Measurements from ENCODE around the gene TSHZ2.
A peak's percentile ranks its signal among the peaks of the same experiment; 100 is the strongest.

Gene TSHZ2

DNA sequence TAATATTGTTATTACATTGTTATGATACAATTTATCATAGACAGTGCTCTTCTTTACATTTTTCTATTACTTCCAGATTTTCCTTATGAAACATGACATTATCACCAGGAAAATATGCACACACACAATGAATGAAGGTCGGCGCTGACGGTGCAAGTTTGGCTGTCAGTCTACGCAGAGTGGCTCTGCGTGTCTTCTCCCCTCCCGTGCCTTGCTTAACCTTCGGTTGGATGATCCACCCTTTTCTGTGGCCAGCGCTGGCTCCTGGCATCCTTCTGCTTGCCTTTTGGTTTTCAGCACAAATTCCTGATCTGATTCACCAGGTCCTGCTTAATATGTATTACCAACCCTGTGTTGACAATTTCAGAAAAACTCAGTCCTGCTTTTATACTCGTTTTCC, 157.4 kb downstream of the TSHZ2 start:
- DNase-seq (ENCODE audit: low read depth in 2 of 2): no peak

DNA sequence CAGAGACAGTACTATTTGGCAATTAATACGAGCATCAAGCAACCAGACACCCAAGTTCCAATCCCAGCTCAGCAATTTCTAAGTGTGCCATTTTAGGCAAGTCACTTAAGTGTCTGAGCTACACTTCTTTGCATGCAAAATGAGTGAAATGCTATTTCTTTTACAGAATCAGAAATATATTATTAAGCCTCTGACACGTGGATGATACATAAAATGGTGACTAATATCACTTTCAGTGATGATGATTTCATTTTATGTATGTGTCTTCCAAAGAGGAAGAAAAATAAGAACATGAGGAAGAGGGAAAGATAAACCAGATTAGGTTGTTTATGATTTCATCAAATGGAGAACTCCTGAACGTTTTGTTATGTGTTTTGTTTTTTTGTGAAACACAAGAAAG, 158.6 kb downstream of the TSHZ2 start:
- DNase-seq (ENCODE audit: low read depth in 2 of 2): no peak

DNA sequence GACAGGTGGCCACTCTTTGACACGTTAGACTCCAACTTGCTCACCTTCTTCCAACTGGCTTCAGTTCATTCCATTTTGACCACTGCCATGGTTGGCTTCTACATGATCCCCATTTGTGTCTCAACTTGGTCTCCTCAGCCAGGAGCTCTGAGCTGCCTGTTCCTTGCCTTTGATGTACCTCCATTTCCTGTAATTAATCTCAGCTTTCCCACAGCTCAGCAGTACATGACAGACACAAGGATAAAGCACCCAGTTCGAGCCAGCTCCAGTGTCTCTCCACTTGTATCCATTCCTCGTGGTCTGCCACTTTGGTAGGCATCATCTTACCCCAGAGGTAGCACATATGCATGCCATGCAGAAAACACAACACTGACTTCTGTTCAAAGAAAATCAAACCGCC, 161.0 kb downstream of the TSHZ2 start:
- no peak for DNase-seq (ENCODE audit: low read depth in 2 of 2)

DNA sequence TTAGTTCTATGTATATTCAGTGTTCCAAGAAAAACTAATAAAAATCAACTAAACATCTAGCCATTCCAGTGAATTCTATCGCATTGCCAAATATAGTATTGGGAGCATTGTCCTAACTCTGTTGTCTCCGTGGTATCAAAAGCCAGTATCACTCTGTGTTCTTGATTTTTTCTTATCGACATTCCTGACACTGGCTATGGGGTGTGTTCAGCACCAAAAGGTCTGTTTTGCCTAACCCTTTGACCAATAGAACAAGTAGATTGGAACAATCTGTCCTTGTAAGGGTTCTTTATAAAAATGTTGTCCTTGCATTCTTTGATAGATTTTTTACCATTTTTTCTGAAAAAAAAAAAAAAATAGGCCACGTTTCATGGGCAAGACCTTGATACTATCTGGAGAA, 161.5 kb downstream of the TSHZ2 start:
- DNase-seq (ENCODE audit: low read depth in 2 of 2): no peak

DNA sequence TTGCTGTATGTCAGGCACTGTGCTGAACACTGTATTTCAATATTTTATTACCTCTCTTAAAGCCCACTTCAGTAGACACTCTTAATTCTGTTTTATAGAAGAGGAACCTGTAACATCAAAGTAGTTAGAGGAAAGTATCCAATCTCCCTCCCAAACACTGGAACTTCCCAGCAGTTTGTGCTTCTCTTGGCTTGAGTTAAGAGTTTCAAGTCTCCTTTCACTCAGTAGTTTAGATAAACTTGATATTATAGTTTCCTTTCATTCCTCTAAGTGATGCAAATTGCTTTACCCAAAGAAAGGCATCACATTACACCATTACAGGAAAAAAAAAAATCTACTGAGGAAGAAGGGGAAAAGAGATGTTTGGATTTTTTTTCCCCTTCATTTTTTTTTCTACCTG, 164.3 kb downstream of the TSHZ2 start:
- DNase-seq (ENCODE audit: low read depth in 2 of 2): no peak

DNA sequence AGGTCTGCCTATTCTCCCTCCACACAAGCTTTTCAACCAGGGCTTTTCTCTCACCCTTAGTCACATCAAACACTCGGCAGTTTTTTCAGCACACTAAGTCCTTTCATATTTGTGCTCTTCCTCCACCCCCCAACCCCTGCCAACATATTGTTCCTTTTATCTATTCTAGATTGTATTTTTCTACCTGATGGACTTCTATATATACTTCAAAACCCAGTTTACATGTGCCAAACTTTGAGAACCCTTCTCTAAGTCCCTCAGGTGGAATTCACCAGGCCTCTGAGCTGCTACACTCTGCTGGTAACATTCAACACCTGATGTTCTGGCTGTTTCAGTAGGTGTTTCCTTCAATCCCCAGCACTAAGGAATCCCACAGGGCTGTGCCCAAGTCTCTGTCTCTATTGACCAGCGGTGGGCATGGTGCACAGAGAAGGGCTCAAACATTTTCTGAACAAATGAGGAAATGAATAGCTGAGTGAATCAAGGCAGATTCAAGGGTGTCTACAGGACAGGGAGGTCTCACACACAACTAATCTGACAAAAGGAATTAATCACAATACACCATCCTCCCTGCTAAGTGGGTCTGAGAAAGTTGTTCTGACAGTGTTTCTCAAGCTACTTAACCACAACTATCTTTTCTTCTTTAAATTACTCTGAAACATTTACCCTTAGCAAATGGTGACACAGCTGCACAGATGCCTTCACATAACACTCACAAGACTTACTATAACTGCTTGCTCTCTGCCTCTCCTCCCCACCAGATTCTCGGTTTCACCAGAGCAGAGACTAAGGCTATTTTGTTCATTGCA, 166.5 kb downstream of the TSHZ2 start:
- no peak for DNase-seq (ENCODE audit: low read depth in 2 of 2)

DNA sequence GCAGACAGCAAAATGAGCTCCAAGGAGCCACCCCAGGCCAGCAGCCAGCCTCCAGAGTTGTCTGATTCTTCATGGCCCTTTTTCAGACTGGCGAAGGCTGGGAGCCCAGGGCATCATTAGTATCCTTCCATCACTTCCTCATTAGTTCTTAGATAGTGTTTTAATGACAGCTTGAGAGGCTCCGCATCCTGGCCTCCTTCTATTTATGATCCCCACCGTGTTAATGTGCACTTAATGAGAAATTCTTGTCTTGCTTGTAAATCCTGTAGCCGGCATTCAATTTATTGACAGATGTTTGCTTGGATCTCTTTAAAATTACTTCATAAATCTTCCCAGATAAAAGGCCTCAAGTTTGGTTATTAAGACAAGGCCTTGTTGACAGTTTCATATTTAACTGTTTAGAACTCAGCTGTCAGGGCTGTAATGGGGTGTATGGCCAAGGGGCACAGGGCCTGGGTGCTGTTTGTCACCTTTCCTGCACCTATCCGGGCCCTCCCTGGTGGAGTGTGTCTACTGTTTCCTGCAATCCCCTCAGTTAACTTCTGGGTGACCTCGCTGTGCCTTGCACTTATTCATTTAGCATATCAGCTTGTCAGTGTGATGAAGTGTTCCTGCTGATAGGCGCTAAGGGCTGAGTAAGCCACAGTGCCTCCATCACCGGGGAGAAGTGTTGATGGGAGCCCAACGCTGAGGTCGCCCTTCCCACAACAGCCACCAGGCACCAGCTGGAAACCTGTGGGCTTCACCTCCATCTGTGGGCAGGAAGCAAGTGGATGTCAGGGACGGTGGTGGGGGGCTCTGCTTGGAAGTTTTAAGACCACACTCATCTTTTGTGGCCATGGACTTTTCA, 169.3 kb downstream of the TSHZ2 start:
- DNase-seq (ENCODE audit: low read depth in 2 of 2): no peak

DNA sequence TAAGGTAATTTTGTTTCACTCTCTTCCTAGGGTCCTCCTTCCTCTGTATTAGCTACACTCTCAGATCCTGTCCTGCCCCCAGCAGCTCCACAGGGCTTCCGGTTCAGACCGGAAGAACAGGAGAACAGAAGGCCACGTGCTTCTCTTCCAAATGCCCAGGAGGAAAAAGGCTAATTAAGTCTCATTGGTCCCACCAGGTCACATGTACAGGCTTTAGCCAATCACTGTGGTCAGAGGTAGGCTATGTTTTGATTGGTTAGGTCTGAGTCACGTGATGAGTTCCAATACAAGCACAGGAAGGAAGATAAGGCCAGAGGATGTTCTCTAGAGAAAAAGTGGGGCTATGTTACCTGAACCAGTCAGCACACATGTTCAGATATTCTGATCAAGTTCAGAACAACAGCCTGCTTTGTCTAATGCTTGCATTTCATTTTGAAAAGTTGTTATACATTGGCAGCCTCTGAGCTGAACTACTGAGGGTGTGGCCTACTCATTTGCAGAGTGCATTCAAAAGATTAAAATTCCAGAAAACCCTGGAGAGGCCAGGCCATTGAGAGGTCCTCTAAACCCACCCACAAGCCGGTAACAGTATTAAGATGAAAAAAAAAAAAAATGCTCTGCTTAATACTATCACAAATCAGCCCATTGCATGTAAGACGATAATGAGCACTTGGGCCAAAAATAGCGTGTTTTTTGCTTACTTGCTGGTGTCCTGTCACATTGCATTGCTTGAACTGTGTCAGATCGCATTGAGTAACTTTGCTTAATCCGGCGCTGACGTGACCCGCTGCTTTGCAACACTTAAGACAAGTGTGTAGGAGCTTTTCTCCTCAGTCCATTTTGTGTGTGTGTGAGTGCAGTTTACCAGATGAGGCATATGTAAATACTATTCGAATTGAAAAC, 170.3 kb downstream of the TSHZ2 start:
- no peak for DNase-seq (ENCODE audit: low read depth in 2 of 2)

DNA sequence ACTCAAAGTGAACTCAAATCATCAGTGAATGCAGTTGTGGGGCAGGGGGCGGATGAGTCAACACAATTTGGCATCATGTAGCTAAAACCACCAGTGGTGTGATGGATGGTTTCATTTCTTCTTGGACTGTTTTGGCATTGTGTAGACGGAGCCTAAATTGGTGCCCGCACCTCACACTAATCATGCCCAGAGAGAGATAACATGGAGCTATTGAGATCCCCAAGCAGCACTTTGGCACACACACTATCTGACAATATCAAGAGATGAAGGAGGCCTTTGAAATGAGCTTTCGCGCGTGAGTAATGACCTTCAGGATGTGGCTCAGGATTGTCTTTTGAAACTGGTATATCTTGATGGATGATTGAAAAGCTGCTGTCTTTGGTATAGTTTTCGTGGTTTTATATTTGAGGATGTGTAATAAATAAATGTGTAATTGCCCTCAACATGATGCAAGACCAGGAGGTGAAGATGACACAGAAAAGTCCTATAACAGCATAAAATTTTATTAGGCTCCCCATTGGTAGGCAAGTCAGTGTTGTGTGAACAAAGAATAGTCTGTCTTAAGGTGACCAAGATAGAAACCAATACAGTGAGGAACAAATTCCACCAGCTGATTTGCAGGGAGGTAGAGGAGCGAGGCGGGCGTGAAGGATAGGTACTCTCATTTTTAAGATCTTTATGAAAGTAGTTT, 174.2 kb downstream of the TSHZ2 start:
- DNase-seq (ENCODE audit: low read depth in 2 of 2): no peak

DNA sequence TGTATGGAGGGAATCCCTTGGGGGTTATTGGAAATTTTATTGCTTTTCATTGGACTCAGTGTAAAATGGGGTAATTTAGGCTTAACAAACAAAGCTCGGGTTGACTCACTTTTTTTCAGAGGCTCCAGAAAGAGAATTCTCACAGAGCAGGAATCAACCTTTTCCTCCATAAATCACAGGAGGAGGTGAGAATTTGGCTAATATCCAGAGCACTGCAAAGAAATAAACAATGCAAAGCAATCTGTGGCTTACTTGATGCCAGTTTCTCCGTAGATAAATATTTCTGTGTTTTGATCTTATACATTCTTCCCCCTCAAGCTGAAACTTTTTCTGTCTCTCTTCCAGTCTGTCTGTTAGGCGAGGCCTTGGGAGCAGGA, 176.6 kb downstream of the TSHZ2 start:
- DNase-seq (ENCODE audit: low read depth in 2 of 2): no peak

DNA sequence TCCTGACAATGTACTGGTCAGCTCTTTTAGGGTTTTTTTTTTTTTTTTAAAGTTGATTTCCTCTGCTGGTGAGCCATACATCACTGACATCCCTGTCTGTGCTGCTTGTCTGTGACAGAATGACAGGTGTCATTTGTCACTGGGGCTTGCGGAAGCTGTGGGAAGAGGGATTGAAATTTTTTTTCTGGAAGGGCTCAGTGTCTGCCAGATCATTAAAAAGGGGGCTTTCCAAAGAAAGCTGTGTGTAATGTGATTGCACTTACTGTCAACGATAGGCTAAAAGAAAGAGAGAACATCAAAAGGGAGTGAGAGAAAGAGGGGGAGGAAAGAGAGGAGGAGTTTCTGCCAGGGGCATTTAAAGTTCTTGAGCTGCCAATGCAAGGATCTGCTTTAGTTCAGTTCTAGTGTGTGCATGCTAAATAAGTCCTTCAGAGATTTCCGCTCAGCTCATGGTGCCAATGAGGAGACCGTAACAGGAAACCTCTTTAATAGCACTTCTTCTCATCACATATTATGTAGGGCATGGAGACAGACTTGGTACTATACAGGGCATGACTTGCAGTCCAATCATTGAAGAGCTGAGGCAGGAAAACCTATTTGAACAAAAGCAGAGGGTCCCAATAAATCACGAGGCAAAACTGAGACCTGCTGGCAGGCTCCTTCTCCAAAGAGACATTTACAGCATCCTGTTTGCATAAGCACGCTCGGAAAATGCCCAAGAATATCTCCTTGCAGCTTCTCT, 177.2 kb downstream of the TSHZ2 start:
- no peak for DNase-seq (ENCODE audit: low read depth in 2 of 2)

DNA sequence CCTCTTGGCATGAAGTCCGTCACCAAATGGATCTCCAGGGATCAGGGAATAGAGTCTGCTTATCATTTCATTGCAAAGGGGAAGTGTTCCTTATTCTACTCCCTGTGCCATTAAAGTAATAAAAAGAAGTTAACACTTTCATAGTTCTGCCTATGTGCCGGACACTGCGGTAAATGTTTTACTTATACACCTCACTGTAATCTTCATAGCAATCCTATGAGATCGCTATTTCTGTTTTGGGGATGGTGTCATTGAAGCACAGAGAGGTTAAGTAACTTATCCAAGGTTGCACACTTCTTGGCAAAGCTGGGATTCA, 177.7 kb downstream of the TSHZ2 start:
- DNase-seq (ENCODE audit: low read depth in 2 of 2): no peak

DNA sequence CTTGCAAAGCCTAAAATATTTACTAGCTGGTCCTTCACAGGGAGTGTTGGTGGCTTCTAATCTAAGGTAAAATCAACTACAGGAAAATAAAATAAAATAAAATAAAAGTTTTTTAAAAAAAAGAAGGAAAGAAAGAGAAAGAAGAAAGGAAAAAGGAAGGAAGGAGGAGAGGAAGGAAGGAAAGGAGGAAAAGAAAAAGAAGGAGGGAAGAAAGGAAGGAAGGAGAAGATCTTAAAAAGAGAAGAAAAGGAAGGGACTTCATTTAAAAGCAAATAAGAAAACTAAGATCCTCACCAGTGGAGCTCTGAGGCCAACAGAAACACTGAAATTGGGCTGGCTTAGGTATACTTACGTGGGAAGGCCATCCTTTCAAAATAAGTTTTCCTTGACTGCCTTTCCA, 178.4 kb downstream of the TSHZ2 start:
- no peak for DNase-seq (ENCODE audit: low read depth in 2 of 2)

DNA sequence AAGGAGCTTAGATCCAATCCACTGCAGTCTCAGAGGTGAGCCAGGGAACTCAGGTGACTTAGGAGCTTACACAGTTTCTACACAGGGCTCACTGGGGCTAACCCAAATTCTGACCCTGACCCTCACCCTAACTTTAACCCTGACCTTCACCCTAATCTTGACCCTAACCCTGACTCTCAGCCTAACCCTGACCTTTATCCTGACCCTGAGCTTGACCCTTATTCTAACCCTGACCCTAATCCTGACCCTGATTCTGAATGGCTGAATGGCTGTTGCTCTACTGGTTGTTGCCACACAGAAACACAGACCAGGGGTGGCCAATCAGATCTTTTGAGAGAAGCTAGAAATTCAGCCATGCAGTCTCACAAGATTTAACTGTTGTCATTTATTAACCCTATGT, 180.1 kb downstream of the TSHZ2 start:
- no peak for DNase-seq (ENCODE audit: low read depth in 2 of 2)

DNA sequence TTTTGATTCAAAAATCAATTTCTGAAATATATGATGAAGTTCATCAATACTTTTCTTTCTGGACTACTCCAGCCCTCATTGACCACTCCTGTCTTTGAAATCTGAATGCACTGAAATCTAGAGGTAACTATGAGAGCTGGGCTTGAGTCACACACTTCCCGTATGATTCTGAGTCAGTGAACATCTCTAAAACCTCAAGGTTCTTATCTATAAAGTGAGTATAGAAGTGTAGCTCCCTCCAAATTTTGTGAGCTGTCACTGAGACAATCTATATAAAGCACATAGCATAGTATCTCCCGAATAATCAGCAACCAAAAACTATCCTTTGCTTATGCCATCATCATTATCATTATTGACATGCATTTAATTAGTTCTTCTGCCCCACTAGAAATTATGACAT, 182.4 kb downstream of the TSHZ2 start:
- DNase-seq (ENCODE audit: low read depth in 2 of 2): no peak

DNA sequence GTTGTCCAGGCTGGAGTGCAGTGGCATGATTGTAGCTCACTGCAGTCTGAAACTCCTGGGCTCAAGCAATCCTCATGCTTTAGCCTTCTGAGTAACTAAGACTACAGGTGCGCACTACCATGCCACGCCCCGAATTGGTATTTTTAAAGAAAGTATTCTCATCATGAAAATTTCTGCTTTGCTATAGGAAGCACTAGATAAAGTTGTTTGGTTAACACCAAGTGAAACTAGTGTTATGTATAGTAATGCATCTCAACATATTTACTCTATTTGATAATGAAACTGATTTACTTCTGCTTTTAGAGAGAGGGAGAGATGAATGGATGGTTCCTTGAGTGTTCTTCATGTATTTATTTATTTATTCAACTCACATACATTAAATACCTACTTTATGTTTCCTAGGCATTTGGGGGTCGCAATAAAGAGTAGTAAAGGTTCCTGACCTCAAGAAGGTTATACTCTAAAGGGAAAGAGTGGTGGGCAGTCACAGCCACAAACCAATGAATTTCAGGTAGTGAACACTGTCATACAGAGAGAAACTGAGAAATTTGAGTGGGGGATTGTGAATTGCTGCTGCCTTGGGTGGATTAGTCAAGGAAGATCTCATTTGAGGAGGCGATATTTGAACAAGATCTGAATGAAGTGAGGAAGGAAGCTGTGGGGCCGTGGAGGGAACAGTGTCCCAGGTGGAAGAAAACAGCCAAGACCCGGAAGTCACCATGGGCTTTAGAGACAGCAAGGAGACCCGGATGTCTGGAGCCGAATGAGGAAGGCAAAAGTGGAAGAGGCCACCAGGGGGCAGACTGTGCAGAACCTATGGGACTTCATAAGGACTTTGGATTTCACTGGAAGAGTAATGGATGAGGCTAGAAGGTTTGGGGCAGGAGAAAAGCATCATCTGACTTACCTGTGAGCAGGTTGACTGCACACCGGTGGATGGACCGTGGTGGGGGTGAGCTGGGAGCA, 185.6 kb downstream of the TSHZ2 start:
- DNase-seq (ENCODE audit: low read depth in 2 of 2): peak in 1 of 2 donors; percentile 16

DNA sequence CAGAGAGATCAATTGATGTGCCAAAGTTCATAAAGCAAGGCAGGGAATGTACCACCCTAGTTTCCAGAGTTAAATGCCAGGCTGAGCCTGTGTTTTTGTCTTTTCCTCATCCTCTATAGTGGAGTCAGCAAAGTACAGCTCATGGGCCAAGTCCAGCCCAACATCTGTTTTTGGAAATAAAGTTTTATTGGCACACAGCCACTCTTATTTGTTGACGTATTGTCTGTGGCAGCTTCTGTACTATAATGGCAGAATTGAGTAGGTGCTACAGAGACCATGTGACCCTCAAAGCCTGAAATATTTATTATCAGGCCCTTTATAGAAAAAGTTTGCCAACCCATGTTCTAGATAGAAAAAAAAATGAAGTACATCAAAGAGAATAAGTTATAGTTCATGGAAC, 187.0 kb downstream of the TSHZ2 start:
- DNase-seq (ENCODE audit: low read depth in 2 of 2): no peak

DNA sequence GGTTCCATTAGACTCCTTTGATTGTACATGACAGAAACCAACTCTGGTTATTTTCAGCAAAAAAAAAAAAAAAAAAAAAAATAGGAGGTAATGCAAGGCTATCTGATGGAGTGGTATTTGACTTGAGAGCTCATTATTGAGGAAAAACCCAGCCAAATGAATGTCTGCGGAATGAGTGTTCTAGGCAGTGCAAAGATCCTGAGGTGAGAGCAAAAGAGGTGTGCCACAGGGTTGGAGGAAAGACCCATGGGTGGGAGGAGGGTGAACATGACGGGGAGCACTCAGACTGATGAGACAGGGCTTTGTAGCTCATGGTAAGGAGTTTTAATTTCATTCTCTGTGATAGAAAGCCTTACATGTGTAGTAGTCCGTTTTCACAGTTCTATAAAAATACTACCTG, 188.9 kb downstream of the TSHZ2 start:
- DNase-seq (ENCODE audit: low read depth in 2 of 2): no peak

DNA sequence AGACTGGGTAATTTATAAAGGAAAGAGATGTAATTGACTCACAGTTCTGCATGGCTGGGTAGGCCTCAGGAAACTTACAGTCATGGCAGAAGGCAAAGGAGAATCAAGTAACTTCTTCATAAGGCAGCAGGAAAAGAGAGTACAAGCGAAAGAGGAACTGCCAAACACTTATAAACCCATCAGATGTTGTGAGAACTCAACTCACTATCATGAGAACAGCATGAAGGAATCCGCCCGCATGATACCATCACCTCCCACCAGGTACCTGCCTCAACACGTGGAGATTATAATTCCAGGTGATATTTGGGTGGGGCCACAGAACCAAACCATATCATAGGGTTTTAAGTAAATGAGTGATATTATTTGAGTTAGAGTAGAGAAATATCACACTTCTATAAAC, 189.3 kb downstream of the TSHZ2 start:
- DNase-seq (ENCODE audit: low read depth in 2 of 2): no peak
